ENCODE data around the gene ACP4.

Gene ACP4

GRCh38 chr19:50826492-50827240 is 36.5 kb downstream of the ACP4 start:
- DNase-seq = no peak

DNA sequence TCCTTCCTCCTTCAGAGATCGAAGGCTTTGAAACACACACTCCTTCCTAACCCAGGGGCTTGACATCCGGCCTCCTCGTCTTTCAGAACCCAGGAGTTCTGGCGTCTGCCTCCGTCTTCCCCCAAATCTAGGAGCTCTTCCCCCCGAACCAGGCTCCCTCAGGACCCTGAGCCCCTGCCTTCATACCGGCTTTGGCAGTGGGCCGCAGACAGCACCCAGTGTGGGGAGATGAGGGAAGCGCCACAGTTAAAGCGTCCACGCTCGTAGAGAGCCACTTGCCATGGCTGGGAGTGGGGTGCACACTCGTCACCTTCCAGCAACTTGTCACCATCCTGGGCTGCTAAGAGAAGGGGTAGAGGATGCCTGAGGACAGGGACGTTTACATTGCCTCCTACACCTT is 37.3 kb downstream of the ACP4 start:
- DNase-seq = no peak

DNA sequence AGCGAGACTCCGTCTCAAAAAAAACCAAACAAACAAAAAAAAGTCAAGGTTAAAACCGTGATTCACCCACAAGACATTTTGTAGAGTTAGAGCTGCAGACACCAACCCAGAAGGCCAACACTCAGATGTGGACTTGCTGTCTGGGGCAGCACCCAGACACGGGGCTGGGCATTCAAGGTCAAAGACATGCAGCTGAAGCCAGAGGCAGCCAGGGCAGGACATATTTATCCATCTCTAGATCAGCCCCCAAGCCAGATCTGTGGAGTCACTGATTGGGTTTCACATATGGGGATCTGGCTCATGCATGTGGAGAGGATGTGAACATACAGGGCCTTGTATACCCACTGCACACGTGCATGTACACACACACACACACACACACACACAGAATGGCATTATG is 39.6 kb downstream of the ACP4 start:
- DNase-seq = no peak

DNA sequence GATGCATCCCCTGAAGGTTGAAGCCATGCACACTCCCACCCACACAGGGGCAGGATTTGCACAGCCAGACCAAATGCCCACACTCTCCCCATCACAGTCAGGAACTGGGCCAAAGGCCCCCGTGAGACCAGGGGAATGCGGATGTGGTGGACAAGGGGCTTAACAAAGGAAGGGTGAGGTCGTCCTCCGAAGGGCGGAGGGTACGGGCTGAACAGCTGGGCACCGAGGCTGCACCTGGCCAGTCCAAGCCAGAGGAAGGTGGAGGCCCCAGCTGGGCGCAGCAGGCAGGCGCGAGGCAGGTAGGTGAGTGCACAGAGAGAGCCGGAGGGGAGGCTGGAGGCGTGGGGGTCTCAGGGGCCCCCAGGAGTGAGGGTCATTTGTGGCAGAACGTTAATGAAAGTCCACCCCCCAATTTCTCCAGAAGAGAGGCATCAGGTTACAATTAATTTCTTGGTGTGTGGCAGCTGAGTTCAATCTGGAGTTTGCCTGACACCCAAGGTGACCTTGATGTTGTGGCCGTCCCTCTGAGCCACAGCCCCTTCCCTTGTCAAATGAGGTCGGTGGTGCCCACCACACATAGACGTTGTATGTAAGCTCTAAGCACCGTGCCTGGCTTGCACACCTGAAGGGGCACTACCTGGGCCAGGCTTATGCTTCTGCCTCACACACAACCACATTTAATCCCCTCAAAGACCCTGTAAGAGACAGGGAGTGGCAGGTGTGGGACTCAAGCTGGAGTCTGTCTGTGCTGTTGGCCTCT is 40.2 kb downstream of the ACP4 start:
- DNase-seq = no peak

DNA sequence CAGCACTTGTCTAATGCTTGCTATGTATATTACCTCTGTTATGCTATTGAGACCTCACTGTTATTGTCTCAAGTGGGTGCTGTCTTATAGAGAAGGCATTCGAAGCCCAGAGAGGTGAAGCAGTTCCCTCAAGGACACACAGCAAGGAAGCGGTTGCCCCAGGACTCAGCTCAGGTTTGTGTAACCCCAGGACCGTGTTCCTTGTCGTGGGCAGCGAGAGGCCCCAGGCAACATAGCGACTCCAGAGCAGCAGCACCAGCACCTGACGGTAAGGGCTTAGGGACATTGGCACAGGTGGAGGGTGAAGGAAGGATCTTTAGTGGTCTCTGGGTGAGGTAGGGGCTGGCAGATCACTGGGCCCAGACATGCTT is 40.8 kb downstream of the ACP4 start:
- no peak for DNase-seq

DNA sequence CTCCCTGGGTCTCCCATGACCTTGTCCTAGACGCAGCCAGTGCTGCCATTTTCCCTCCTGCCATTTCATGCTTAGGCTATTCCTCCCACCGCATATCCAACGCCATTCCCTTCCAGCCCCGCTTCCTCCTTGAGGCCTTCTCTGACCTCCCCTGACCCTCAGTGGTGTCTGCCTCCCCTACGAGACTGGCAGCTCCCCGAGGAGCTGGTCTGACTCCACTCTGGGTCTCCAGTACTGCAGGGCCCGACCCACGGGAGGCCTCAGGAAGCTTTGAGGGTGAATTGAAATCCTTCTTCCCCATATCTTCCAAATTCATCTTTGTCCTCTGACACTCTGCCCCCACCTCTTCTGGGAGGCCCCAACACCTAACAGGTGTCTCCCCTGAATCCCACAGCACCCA is 42.5 kb downstream of the ACP4 start:
- no peak for DNase-seq

- no peak for DNase-seq
These were observed 43.0 kb downstream of the ACP4 start, which contains the start of gene KLK15 for GRCh38 chr19:50833117-50833801. Gene KLK15 (minus strand): TSS chr19:50833574. CDS start chr19:50831492, 2,082 bp downstream.

DNA sequence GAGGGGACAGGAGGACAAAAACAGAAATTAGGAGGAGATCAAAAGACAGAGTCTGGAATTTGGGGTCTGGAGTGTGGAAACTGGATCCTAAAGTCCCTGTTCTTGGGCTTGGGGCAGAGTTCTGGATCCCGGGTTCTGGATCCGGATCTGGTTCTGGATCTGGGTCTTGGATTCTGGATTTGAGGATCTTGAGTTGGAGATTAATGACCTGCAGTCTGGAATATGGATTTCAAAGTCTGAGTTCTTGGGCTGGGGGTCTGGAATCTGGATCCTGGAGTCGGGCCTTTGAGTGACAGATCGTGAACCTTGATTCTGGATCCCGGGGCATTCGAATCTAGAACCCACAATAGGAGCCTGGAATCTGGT is 43.6 kb downstream of the ACP4 start:
- DNase-seq = no peak

- no peak for DNase-seq
These were observed 45.0 kb downstream of the ACP4 start for GRCh38 chr19:50835103-50835784.

- DNase-seq = peak; percentile 48
These were observed 45.7 kb downstream of the ACP4 start for GRCh38 chr19:50835785-50836542.

GRCh38 chr19:50836543-50837195 is 46.5 kb downstream of the ACP4 start:
- no peak for DNase-seq

- no peak for DNase-seq
These were observed 47.1 kb downstream of the ACP4 start for GRCh38 chr19:50837300-50837699.

DNA sequence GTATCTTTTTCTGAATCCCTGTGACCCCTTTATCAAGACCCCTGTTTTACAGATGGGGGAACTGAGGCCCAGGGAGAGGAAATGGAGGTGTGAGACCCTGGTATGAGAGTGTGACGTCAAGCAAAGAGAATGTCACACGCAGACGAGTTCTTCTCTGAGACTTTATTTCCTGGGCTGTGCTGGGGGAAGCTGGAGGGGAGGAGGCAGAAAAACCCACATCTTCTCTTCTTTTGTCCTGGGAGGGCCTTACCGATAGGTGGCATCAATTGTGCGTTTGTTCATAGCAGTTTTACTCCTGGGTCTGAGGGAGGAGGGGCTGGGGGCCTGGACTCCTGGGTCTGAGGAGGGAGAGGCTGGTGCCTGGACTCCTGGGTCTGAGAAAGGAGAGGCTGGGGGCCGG is 48.0 kb downstream of the ACP4 start:
- DNase-seq = no peak

DNA sequence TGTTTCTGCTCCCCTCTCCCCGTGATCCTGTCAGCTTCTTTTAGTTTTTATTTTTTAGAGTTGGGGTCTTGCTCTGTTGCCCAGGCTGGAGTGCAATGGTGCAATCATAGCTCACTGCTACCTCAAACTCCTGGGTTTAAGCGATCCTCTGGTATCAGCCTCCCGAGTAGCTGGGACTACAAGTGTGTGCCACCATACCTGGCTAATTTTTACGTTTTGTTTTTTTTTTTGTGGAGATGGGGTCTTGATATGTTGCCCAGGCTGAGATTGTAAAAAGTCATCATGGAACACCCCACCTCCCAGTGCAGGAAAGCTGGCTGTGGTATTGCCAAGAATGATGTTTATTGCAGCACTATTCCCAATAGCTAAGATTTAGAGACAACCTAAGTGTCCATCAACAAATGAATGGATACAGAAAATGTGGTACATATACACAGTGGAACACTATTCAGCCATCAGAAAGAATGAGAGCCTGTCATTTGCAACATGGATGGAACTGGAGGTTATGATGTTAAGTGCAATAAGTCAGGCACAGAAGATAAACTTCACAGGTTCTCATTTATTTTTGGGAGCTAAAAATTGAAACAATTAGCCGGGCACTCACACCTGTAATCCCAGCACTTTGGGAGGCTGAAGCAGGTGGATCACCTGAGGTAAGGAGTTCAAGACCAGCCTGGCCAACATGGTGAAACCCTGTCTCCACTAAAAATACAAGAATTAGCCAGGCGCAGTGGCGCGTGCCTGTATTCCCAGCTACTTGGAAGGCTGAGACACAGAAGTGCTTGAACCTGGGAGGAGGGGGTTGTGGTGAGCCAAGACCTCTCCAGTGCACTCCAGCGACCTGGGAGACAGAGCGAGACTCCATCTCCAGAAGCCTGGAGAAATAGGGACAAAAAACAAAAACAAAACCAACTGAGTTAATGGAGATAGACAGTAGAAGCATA is 49.8 kb downstream of the ACP4 start:
- DNase-seq = no peak

GRCh38 chr19:50842130-50842529 is 51.9 kb downstream of the ACP4 start:
- no peak for DNase-seq

DNA sequence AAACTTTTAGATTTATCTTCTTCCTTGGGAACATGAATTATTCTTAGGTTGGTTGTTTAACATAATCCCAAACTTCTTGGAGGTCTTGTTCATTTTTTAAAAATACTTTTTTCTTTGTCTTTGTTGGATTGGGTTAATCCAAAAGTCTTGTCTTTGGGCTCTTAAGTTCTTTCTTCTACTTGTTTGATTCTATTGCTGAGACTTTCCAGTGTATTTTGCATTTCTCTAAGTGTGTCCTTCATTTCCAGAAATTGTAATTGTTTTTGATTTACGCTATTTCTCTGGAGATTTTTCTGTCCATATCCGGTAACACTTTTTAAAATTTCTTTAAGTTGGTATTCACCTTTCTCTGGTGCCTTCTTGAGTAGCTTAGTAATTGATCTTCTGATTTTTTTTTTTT is 53.0 kb downstream of the ACP4 start:
- no peak for DNase-seq

- DNase-seq = no peak
These were observed 53.5 kb downstream of the ACP4 start for GRCh38 chr19:50843701-50844221.

DNA sequence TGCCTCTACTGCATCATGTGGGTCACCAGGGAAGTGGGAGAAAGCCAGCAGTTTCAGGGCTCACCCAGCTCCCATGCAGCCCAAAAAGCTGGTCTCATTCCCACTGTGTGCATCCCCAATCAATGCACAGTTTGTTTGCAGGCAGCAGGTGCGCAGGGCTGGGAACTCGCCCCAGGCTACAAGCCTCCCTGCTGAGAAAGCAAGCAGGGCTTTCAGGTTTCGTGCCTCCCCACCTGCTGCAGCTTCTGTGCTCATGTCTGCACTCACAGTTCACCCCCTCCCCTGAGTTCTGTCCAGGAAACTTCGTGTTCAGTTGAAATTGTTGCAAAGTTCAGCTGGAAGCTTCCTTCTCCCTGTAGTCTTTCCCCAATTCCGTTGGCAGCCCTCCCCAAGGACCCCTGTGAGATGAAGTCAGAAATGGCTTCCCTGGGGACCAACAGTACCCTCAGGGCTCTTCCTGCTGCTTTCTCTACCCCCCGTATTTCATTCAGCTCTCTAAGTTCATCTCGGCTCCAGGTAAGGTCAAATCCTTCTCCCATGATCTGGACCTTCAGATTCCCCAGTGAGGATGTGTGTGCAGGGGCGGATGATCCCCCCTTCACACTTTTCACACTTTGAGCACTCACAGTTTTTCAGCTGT is 54.2 kb downstream of the ACP4 start:
- DNase-seq = no peak
